Activated B cell treated with CpG ODN at 0.5 μM for 24 hours (primary cell): ENCODE measurements around the gene CPOX. TPM values are rescaled to one million over a fixed set of nuclear protein-coding genes. Genes with fewer than 3 reads are reported as not detected.

Experiments used
- ATAC-seq: fragments of 200-7000 bp; cut with Tn5 transposase; one replicate; pipeline ENCODE4 v1.10.0; 2021; ENCODE audit warnings: low read depth, mild to moderate bottlenecking, moderate library complexity
- CTCF ChIA-PET: fragments of 350-600 bp; sonication (Branson Sonifier 250); formaldehyde crosslinking; loops from one replicate; lab custom pipeline; 2021; ENCODE audit warnings: antibody characterized with exemption; lab: Charles Lee
- POLR2A ChIA-PET: fragments of 350-600 bp; sonication (Branson Sonifier 250); formaldehyde crosslinking; loops from one replicate; lab custom pipeline; 2021; ENCODE audit warnings: antibody characterized with exemption; lab: Charles Lee
- DNase-seq: peaks from one replicate; pipeline ENCODE4 v3.0.0; 2022
- H3K27ac Mint-ChIP-seq: one replicate; pipeline ENCODE4 v1.8.0; 2020; ENCODE audit warnings: mixed read lengths
- H3K27me3 Mint-ChIP-seq: one replicate; pipeline ENCODE4 v1.8.0; 2021; ENCODE audit warnings: mixed read lengths
- H3K36me3 Mint-ChIP-seq: one replicate; pipeline ENCODE4 v1.8.0; 2021; ENCODE audit warnings: low read depth, mixed read lengths
- H3K4me1 Mint-ChIP-seq: one replicate; pipeline ENCODE4 v1.8.0; 2021; ENCODE audit warnings: mixed read lengths
- H3K4me3 Mint-ChIP-seq: one replicate; pipeline ENCODE4 v1.8.0; 2020; ENCODE audit warnings: mild to moderate bottlenecking, mixed read lengths
- H3K9me3 Mint-ChIP-seq: one replicate; pipeline ENCODE4 v1.8.0; 2020; ENCODE audit warnings: mixed read lengths
- intact Hi-C: fragments of 100-400 bp; cut with micrococcal nuclease; formaldehyde crosslinking; loops from one replicate; pipeline ENCODE4 v1.15.1; 2024
- total RNA-seq: library from RNA; stranded (reverse); gene quantifications from 2 replicates; pipeline ENCODE4 v1.2.3, GENCODE V29; 2022
- TF ChIP-seq, protein P1 (sequence below): fragments of 200-600 bp; IDR thresholded peaks from one replicate; pipeline ENCODE4 v1.8.0; 2022; ENCODE audit warnings: antibody characterized with exemption, mild to moderate bottlenecking

Gene CPOX
- total RNA-seq, 1 donor from 2014 or later, result 17.5 TPM

DNA sequence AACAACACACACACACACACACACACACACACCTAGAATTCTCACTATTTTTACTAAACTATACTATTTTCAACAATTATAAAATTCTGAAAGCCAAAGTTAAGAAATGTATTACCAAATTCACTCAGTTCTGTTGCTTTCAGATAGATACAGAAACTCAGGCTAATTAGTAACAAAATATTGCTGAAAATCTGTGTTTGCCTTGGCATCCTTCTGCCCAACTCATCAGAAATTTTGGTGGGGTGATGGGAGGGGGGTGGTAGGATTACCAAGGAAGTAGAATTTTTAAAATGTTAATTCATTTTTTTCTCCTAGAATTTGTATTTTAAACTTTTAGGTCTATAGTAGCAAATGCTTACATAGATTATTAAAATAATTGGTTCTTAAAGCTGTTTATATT lies 2.7 kb upstream of the CPOX start:
- POLR2A ChIA-PET, result no interaction called here
- no peak overlapping the region for H3K27ac Mint-ChIP-seq
- intact Hi-C loops, result loop anchor here (2.0 to 10.0 kb wide), 2 partner anchors 577 to 1219 kb away; partner anchors contain the start of gene CMSS1
- peaks cover 31% of the 10 kb centered on the region for H3K4me1 Mint-ChIP-seq
- no peak for ATAC-seq
- no peaks in the 10 kb centered on the region for H3K27me3 Mint-ChIP-seq
- TF ChIP-seq, protein P1, sequence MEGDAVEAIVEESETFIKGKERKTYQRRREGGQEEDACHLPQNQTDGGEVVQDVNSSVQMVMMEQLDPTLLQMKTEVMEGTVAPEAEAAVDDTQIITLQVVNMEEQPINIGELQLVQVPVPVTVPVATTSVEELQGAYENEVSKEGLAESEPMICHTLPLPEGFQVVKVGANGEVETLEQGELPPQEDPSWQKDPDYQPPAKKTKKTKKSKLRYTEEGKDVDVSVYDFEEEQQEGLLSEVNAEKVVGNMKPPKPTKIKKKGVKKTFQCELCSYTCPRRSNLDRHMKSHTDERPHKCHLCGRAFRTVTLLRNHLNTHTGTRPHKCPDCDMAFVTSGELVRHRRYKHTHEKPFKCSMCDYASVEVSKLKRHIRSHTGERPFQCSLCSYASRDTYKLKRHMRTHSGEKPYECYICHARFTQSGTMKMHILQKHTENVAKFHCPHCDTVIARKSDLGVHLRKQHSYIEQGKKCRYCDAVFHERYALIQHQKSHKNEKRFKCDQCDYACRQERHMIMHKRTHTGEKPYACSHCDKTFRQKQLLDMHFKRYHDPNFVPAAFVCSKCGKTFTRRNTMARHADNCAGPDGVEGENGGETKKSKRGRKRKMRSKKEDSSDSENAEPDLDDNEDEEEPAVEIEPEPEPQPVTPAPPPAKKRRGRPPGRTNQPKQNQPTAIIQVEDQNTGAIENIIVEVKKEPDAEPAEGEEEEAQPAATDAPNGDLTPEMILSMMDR, result no peak
- DNase-seq, result no peak
- no peaks in the 10 kb centered on the region for H3K9me3 Mint-ChIP-seq
- peaks cover 5% of the 10 kb centered on the region for H3K36me3 Mint-ChIP-seq
- CTCF ChIA-PET, result interaction anchor here (0.9 to 2.5 kb wide), 2 partner anchors 54 to 74 kb away, joined by 3 to 11 read pairs; partner anchors contain the start of gene CLDND1
- H3K4me3 Mint-ChIP-seq, result no peak overlapping the region

DNA sequence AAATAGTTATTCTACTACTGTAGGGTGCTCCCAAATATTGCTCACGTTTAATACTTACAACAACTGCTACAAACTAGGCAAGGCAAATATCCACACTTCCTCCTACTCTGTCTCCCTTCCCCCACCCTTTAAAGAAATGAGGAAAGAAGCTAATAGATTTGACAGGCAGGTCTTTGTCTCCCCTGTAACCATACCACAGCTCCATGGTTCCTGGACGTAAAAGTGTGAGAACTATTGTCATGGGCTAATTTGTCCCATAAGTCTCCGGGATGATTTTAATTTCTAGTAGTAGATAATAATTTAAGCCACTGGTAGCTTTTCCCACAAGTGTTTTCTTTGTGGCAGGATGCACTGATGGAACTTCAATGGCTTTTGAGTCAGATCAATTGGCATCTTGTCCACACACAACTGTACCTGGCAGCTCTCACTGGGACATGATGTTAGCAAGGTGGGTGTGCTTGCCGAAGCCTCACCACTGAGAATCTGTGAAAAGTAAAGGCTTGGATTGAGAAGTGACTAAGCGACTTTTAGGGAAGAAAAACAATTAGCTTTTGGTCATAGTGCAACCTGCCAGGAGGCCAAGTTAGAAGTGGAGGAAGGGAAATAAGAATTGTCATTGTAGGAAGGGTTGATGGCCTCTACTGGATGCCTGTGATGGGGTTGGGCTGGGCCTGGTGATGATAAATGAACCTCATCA lies 1.4 kb upstream of the CPOX start:
- Mint-ChIP-seq H3K4me1 (peaks cover 33% of the 10 kb centered on the region), H3K9me3 (no peaks in the 10 kb centered on the region), H3K4me3 (peak overlapping the region; percentile 97), H3K27ac (no peak overlapping the region), H3K36me3 (peaks cover 15% of the 10 kb centered on the region), H3K27me3 (no peaks in the 10 kb centered on the region)
- TF ChIP-seq, protein P1, result no peak
- ATAC-seq, result no peak
- CTCF ChIA-PET, result no interaction called here
- POLR2A ChIA-PET, result interaction anchor here (3.9 kb wide), 1 partner anchor 72 kb away, joined by 33 read pairs; the partner anchor contains the start of gene CLDND1
- DNase-seq, result no peak
- intact Hi-C loops, result loop anchor here (5.0 to 10.0 kb wide), 5 partner anchors 138 to 1220 kb away; partner anchors contain the start of genes CMSS1, DCBLD2, GABRR3 and RIOX2

DNA sequence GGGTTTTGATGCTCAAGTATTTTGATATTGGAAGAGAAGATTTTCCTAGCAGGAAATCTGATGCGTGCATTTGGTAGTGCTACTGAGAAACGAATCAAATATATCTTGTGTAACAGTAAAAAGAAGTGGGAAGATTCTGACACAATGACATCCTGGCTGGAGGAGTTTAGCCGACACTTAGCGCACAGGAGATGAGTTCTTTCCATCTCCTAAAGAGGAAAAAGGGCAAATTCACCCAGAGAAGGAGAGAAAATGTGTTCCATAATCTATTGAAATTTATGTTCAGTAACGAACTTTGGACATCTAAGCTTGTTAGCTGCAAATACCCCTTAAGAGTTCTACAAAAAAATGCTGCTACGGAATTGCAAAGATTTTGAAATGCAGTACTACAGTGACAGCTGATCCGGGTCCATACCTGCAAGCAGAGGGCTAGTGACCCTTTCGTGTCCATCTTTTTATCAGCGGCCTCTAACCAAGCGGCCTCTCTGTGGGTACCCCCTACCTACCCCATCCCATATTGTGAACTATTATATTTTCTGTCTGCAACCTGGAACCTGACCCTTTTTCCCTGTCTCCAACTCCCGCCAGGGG lies 971 bp downstream of the CPOX start:
- Mint-ChIP-seq H3K27ac (no peak overlapping the region), H3K9me3 (no peaks in the 10 kb centered on the region), H3K27me3 (no peaks in the 10 kb centered on the region), H3K36me3 (peaks cover 30% of the 10 kb centered on the region), H3K4me1 (peaks cover 33% of the 10 kb centered on the region), H3K4me3 (peak overlapping the region; percentile 82)
- POLR2A ChIA-PET, result interaction anchor here (1.3 to 3.9 kb wide), 3 partner anchors 10 to 70 kb away, joined by 4 to 33 read pairs (median 5); partner anchors contain the start of gene CLDND1
- no peak for ATAC-seq
- DNase-seq, result no peak
- CTCF ChIA-PET, result interaction anchor here (1.0 to 1.3 kb wide), 2 partner anchors 10 kb away, joined by 3 to 9 read pairs; no protein-coding TSS in a partner anchor
- TF ChIP-seq, protein P1, result no peak
- intact Hi-C loops, result loop anchor here (5.0 to 10.0 kb wide), 5 partner anchors 140 to 1222 kb away; partner anchors contain the start of genes CMSS1, DCBLD2, GABRR3 and RIOX2

DNA sequence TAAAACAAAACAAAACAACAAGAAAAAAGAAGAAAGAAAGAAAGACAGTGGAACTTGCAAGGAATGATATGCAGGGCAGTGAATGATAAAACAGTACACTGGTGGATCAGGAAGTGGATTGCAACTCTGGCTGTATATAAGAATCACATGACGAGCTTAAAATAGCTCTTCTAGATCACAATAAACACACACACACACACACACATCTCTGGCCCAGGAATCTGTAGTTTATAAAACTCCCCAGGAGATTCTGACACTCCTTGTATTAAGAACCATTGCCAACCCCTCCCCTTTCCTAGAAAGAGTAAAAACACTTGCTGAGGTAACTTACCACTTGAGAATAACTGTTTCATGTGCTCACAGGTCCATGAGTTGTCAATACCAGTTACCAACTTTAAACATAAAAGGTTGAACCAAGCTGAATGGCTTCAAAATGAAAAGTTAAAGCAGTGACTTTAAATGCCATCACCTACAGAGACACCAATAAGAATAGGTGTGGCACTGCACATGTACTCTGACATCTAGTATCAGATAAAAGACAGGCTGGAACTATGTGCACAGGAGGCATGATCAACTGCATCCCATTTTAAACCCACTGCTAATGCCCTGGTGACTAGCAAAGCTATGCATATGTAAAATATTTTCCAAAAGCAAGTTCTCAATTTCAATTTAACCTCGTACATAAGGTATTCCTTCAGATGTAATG lies 3.9 kb downstream of the CPOX start:
- Mint-ChIP-seq H3K36me3 (peaks cover 50% of the 10 kb centered on the region), H3K9me3 (no peaks in the 10 kb centered on the region), H3K4me3 (no peak overlapping the region), H3K27ac (no peak overlapping the region), H3K4me1 (peaks cover 28% of the 10 kb centered on the region), H3K27me3 (no peaks in the 10 kb centered on the region)
- ChIA-PET POLR2A (no interaction called here), CTCF (interaction anchor here (1.2 kb wide), 1 partner anchor 12 kb away, joined by 3 read pairs; no protein-coding TSS in a partner anchor)
- intact Hi-C loops, result loop anchor here (5.0 to 10.0 kb wide), 5 partner anchors 143 to 1225 kb away; partner anchors contain the start of genes CMSS1, DCBLD2, GABRR3 and RIOX2
- TF ChIP-seq, protein P1, result no peak
- ATAC-seq, result no peak
- DNase-seq, result no peak
